Spinal cord (tissue), 10 donors: ENCODE measurements around the gene DYNLT3. TPM values are rescaled to one million over a fixed set of nuclear protein-coding genes. Genes with fewer than 3 reads are reported as not detected.

Experiments
- DNase-seq, 6 donors: peaks; one replicate each; pipeline versions ENCODE4 v3.0.0 to v3.0.0-alpha.2; 2013 to 2015; ENCODE audit warnings: low spot score in 6 of 6, low read depth in 4 of 6
- H3K27ac ChIP-seq: one replicate; pipeline ENCODE4 v1.5.1; 2013; ENCODE audit warnings: low read depth, low read length, control low read depth
- H3K27me3 ChIP-seq: one replicate; pipeline ENCODE4 v1.6.1; 2013; ENCODE audit warnings: low read length; ENCODE audit not compliant: control insufficient read depth, insufficient read depth
- H3K36me3 ChIP-seq: one replicate; pipeline ENCODE4 v1.6.1; 2013; ENCODE audit warnings: low read length; ENCODE audit not compliant: control insufficient read depth, insufficient read depth
- H3K4me1 ChIP-seq: one replicate; pipeline ENCODE4 v1.6.1; 2013; ENCODE audit warnings: low read length; ENCODE audit not compliant: control insufficient read depth, insufficient read depth
- H3K4me3 ChIP-seq: one replicate; pipeline ENCODE4 v1.5.1; 2013; ENCODE audit warnings: low read depth, low read length, control low read depth
- H3K9me3 ChIP-seq: one replicate; pipeline ENCODE4 v1.6.1; 2013; ENCODE audit warnings: low read length; ENCODE audit not compliant: control insufficient read depth, insufficient read depth
- WGBS: methylation state at CpG from one replicate; pipeline ENCODE4 v1.1.5; 2013; ENCODE audit warnings: missing lambda C conversion rate; ENCODE audit not compliant: insufficient coverage; 5-methylcytosine and 5-hydroxymethylcytosine counted together
- long read RNA-seq, 4 donors: transcript quantifications; one replicate each; lab custom pipeline, GENCODE V29; 2026
- polyA plus RNA-seq, 2 donors: library from polyadenylated mRNA; unstranded; fragments of 120-200 nt; gene quantifications; one replicate each; pipeline ENCODE4 v1.2.1, GENCODE V29; 2013; ENCODE audit not compliant: insufficient read length in 2 of 2
- total RNA-seq, 2 donors: library from RNA; depleted of rRNA in 1 of 2; stranded (reverse); fragments of 120-200 nt in 1 of 2; fragments of >200 nt in 1 of 2; gene quantifications; one replicate each; pipeline versions ENCODE4 v1.2.3 to v1.2.4, GENCODE V29; 2013 to 2014
- donor health status: healthy.

DYNLT3 gene, protein sequence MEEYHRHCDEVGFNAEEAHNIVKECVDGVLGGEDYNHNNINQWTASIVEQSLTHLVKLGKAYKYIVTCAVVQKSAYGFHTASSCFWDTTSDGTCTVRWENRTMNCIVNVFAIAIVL
- total RNA-seq: 10 to 100 TPM; 36.6 to 72.4 TPM
- 10 to 100 TPM; 31.8 to 42.2 TPM for polyA plus RNA-seq
- long read RNA-seq, donor 1, transcript DYNLT3-201 (5 exons, 2,217 nt): major isoform, 22 of 23 reads
- long read RNA-seq, donor 1, partial matches to known transcripts: 0 of 23 reads
- long read RNA-seq, donor 1, other reads (novel, unspliced or antisense): 0 of 23 reads
- long read RNA-seq, donor 2, transcript DYNLT3-201 (5 exons, 2,217 nt): major isoform, 8 of 9 reads
- long read RNA-seq, donor 2, partial matches to known transcripts: 0 of 9 reads
- long read RNA-seq, donor 2, other reads (novel, unspliced or antisense): 0 of 9 reads
- long read RNA-seq, donor 3, transcript DYNLT3-201 (5 exons, 2,217 nt): major isoform, 13 of 13 reads
- long read RNA-seq, donor 3, partial matches to known transcripts: 0 of 13 reads
- long read RNA-seq, donor 3, other reads (novel, unspliced or antisense): 0 of 13 reads
- long read RNA-seq, donor 4, transcript DYNLT3-201 (5 exons, 2,217 nt): major isoform, 25 of 26 reads
- long read RNA-seq, donor 4, partial matches to known transcripts: 0 of 26 reads
- long read RNA-seq, donor 4, other reads (novel, unspliced or antisense): 0 of 26 reads

GRCh38 chrX:37846934-37847732, at the start of gene DYNLT3:
DYNLT3 (minus strand) TSS chrX:37847571; CDS start chrX:37847510, 61 bp downstream.
- DNase-seq: peak in 4 of 6 donors; percentile 33 to 87 (median 65)
- Histone ChIP-seq H3K4me1 (no peaks in the 10 kb centered on the region), H3K9me3 (no peaks in the 10 kb centered on the region), H3K36me3 (no peaks in the 10 kb centered on the region), H3K27me3 (no peaks in the 10 kb centered on the region), H3K4me3 (peak within 1 kb of the TSS; percentile 61), H3K27ac (peak within 1 kb of the TSS; percentile 77)
- WGBS: 34% methylated on average over 54 of the region's 67 CpGs

- peak in 2 of 6 donors; percentile 19 to 59 for DNase-seq
- Histone ChIP-seq H3K27ac (no peak overlapping the region), H3K27me3 (no peaks in the 10 kb centered on the region)
Observed at GRCh38 chrX:37896511-37896890, 49.1 kb upstream of the DYNLT3 start.

GRCh38 chrX:37895795-37896510, 48.6 kb upstream of the DYNLT3 start:
- no peaks in the 10 kb centered on the region for H3K27me3 ChIP-seq
- H3K4me1 ChIP-seq: no peaks in the 10 kb centered on the region
- no peaks in the 10 kb centered on the region for H3K9me3 ChIP-seq
- no peak overlapping the region for H3K4me3 ChIP-seq
- no peaks in the 10 kb centered on the region for H3K36me3 ChIP-seq
- DNase-seq: peak in 1 of 6 donors; percentile 87
- H3K27ac ChIP-seq: no peak overlapping the region

More at GRCh38 chrX:37896511-37896890, 49.1 kb upstream of the DYNLT3 start:
- WGBS: 14% methylated on average over 1 of the region's 1 CpG
- no peaks in the 10 kb centered on the region for H3K4me1 ChIP-seq
- no peak overlapping the region for H3K4me3 ChIP-seq
- no peaks in the 10 kb centered on the region for H3K9me3 ChIP-seq
- H3K36me3 ChIP-seq: no peaks in the 10 kb centered on the region

GRCh38 chrX:37894725-37895124, 47.4 kb upstream of the DYNLT3 start:
- H3K27me3 ChIP-seq: no peaks in the 10 kb centered on the region
- WGBS: 39% methylated on average over 2 of the region's 3 CpGs

DNA sequence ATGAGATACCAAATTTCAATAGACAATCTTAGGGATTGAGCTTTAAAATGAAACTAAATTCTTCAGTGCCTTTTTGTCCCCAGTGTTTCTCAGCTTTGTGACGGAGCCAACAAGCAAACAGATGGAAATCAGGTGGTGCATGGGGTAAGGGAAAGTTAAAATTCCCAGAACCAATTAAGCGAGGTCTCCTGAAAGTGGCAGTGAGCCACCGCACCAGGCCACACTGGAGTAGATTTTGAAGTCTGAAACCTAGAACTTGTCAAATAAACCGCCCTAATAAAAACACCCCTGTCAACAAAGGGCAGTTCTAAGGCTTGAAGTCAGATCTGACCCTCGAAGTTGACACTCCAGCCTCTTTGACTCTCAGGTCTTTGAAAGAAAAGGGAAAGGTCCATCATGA, 40.6 kb upstream of the DYNLT3 start:
- Histone ChIP-seq H3K4me3 (no peak overlapping the region), H3K36me3 (no peaks in the 10 kb centered on the region), H3K4me1 (no peaks in the 10 kb centered on the region), H3K27me3 (peaks cover 3% of the 10 kb centered on the region), H3K9me3 (no peaks in the 10 kb centered on the region), H3K27ac (no peak overlapping the region)
- 50% methylated on average over 1 of the region's 5 CpGs for whole genome bisulfite sequencing
- DNase-seq: no peak

More at GRCh38 chrX:37894725-37895124, 47.4 kb upstream of the DYNLT3 start:
- Histone ChIP-seq H3K27ac (no peak overlapping the region), H3K9me3 (no peaks in the 10 kb centered on the region), H3K4me1 (no peaks in the 10 kb centered on the region), H3K36me3 (no peaks in the 10 kb centered on the region), H3K4me3 (no peak overlapping the region)
- DNase-seq: no peak

DNA sequence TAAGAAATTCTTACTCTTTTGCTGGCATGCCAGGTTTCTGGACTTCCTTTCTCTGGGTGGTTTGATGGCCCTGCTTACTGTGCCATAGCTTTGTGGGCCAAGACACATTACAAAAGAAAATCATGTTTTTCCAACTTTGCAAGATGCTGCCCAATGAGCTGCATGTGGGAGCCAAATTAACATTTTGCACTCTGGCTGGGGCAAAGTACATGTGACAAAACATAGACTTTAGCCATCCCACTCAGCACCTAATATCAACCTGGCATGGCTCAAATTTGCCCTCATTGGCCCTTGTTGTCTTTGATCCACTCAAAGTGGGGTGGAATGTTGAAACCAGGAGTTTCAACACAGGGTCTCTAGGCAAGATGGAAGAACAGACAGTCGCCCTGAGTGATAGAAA, 40.0 kb upstream of the DYNLT3 start:
- H3K36me3 ChIP-seq: no peaks in the 10 kb centered on the region
- peaks cover 3% of the 10 kb centered on the region for H3K27me3 ChIP-seq
- H3K4me3 ChIP-seq: no peak overlapping the region
- 71% methylated on average over 1 of the region's 1 CpG for WGBS
- H3K27ac ChIP-seq: no peak overlapping the region
- H3K9me3 ChIP-seq: no peaks in the 10 kb centered on the region
- DNase-seq: no peak
- H3K4me1 ChIP-seq: no peaks in the 10 kb centered on the region

- Histone ChIP-seq H3K27me3 (peaks cover 3% of the 10 kb centered on the region), H3K27ac (no peak overlapping the region), H3K36me3 (no peaks in the 10 kb centered on the region), H3K4me3 (no peak overlapping the region), H3K9me3 (no peaks in the 10 kb centered on the region), H3K4me1 (no peaks in the 10 kb centered on the region)
- 20% methylated on average over 1 of the region's 2 CpGs for WGBS
- DNase-seq: no peak
Observed at GRCh38 chrX:37883196-37883595, 35.8 kb upstream of the DYNLT3 start.

- no peaks in the 10 kb centered on the region for H3K4me1 ChIP-seq
- no peaks in the 10 kb centered on the region for H3K27me3 ChIP-seq
- WGBS: no CpG with 5 or more reads among the region's 1 CpG
- H3K27ac ChIP-seq: no peak overlapping the region
- no peaks in the 10 kb centered on the region for H3K9me3 ChIP-seq
- H3K4me3 ChIP-seq: no peak overlapping the region
- H3K36me3 ChIP-seq: no peaks in the 10 kb centered on the region
- DNase-seq: no peak
Observed at GRCh38 chrX:37879692-37880091, 32.3 kb upstream of the DYNLT3 start.

- no peak for DNase-seq
- WGBS: no CpG with 5 or more reads among the region's 4 CpGs
- Histone ChIP-seq H3K4me1 (no peaks in the 10 kb centered on the region), H3K27ac (no peak overlapping the region), H3K36me3 (no peaks in the 10 kb centered on the region), H3K4me3 (no peak overlapping the region), H3K9me3 (no peaks in the 10 kb centered on the region), H3K27me3 (peaks cover 2% of the 10 kb centered on the region)
Observed at GRCh38 chrX:37876716-37877115, 29.3 kb upstream of the DYNLT3 start.
